Osteocyte (in vitro differentiated cells): Measurements from ENCODE around the gene GCNT4. TPM values are rescaled to one million over a fixed set of nuclear protein-coding genes. Genes with fewer than 3 reads are reported as not detected.

Experiments used
- DNase-seq: peaks from one replicate; pipeline ENCODE4 v3.0.0; 2021; ENCODE audit warnings: mixed read lengths; ENCODE audit not compliant: unreplicated experiment; ENCODE audit errors: extremely low spot score
- H3K27ac Mint-ChIP-seq: one replicate; pipeline ENCODE4 v1.8.0; 2021; ENCODE audit warnings: mild to moderate bottlenecking, mixed read lengths; ENCODE audit not compliant: unreplicated experiment
- H3K27me3 Mint-ChIP-seq: one replicate; pipeline ENCODE4 v1.8.0; 2021; ENCODE audit warnings: mixed read lengths; ENCODE audit not compliant: unreplicated experiment
- H3K36me3 Mint-ChIP-seq: one replicate; pipeline ENCODE4 v1.8.0; 2021; ENCODE audit warnings: mixed read lengths; ENCODE audit not compliant: unreplicated experiment
- H3K4me1 Mint-ChIP-seq: one replicate; pipeline ENCODE4 v1.8.0; 2021; ENCODE audit warnings: mixed read lengths; ENCODE audit not compliant: unreplicated experiment
- H3K4me3 Mint-ChIP-seq: one replicate; pipeline ENCODE4 v1.8.0; 2021; ENCODE audit warnings: mild to moderate bottlenecking, moderate library complexity, mixed read lengths; ENCODE audit not compliant: unreplicated experiment
- H3K9me3 Mint-ChIP-seq: one replicate; pipeline ENCODE4 v1.8.0; 2021; ENCODE audit warnings: mixed read lengths; ENCODE audit not compliant: unreplicated experiment
- total RNA-seq: library from RNA; stranded (reverse); gene quantifications from 2 replicates; pipeline ENCODE4 v1.2.1, GENCODE V29; 2021
- TF ChIP-seq, protein P1 (sequence below): fragments of 200-600 bp; sonication (generic); IDR thresholded peaks from 2 replicates; pipeline ENCODE4 v1.5.0; 2021; ENCODE audit warnings: antibody characterized with exemption, mild to moderate bottlenecking, moderate library complexity

Gene GCNT4
- total RNA-seq, 1 donor from 2014 or later: 1.9 TPM

DNA sequence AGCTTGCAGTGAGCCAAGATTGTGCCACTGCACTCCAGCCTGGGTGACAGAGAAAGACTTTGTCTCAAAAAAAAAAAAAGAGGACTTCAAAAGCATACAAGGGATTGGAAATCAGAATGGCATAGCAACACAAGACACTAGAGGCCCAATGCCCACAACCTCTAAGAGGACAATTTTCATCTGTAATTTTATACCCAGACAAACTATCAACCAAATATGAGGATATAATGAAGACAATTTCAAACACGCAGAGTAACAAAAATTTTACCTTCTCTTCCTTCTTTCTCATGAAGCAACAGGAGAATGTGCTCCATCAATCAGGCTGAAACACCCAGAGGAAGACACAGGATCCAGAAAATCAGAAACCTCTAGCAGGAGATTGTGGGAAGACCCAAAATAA lies 46.8 kb downstream of the GCNT4 start:
- Mint-ChIP-seq H3K36me3 (no peaks in the 10 kb centered on the region), H3K4me1 (peaks cover 16% of the 10 kb centered on the region), H3K9me3 (peaks cover 7% of the 10 kb centered on the region), H3K4me3 (no peak overlapping the region), H3K27ac (no peak overlapping the region), H3K27me3 (no peaks in the 10 kb centered on the region)
- DNase-seq: no peak
- TF ChIP-seq, protein P1, sequence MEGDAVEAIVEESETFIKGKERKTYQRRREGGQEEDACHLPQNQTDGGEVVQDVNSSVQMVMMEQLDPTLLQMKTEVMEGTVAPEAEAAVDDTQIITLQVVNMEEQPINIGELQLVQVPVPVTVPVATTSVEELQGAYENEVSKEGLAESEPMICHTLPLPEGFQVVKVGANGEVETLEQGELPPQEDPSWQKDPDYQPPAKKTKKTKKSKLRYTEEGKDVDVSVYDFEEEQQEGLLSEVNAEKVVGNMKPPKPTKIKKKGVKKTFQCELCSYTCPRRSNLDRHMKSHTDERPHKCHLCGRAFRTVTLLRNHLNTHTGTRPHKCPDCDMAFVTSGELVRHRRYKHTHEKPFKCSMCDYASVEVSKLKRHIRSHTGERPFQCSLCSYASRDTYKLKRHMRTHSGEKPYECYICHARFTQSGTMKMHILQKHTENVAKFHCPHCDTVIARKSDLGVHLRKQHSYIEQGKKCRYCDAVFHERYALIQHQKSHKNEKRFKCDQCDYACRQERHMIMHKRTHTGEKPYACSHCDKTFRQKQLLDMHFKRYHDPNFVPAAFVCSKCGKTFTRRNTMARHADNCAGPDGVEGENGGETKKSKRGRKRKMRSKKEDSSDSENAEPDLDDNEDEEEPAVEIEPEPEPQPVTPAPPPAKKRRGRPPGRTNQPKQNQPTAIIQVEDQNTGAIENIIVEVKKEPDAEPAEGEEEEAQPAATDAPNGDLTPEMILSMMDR: no peak

Other genes starting within 250 kb of the GCNT4 start
- 2.7 and 3.6 TPM in 2 replicates for gene FAM169A, start 186.2 kb downstream of the GCNT4 start, total RNA-seq
- 0.13 and 0.18 TPM in 2 replicates for gene ANKRD31, start 184.3 kb upstream of the GCNT4 start, total RNA-seq